BE2C (cell line): Measurements from ENCODE around the gene ERFL.
A peak's percentile ranks its signal among the peaks of the same experiment; 100 is the strongest.

Experiments used
- DNase-seq: peaks from one replicate; pipeline ENCODE4 v3.0.0-alpha.2; 2020
- H3K27me3 ChIP-seq: fragments of 250-450 bp; sonication (Bioruptor Pico); 2 replicates; pipeline ENCODE4 v1.5.1; 2020; ENCODE audit warnings: mild to moderate bottlenecking
- H3K36me3 ChIP-seq: fragments of 250-450 bp; sonication (Bioruptor Pico); 2 replicates; pipeline ENCODE4 v1.5.1; 2020; ENCODE audit warnings: mild to moderate bottlenecking
- H3K4me1 ChIP-seq: fragments of 250-450 bp; sonication (Bioruptor Pico); 2 replicates; pipeline ENCODE4 v1.5.1; 2020
- H3K4me3 ChIP-seq: 2 replicates; pipeline ENCODE4 v1.5.1; 2011; ENCODE audit warnings: low read depth, low read length
- H3K9me3 ChIP-seq: fragments of 250-450 bp; sonication (Bioruptor Pico); 2 replicates; pipeline ENCODE4 v1.5.1; 2020
- TF ChIP-seq, protein P1 (sequence below): IDR thresholded peaks from 2 replicates; pipeline ENCODE4 v1.5.1; 2012; ENCODE audit warnings: mild to moderate bottlenecking, low read depth, low read length

The ERFL gene

DNA sequence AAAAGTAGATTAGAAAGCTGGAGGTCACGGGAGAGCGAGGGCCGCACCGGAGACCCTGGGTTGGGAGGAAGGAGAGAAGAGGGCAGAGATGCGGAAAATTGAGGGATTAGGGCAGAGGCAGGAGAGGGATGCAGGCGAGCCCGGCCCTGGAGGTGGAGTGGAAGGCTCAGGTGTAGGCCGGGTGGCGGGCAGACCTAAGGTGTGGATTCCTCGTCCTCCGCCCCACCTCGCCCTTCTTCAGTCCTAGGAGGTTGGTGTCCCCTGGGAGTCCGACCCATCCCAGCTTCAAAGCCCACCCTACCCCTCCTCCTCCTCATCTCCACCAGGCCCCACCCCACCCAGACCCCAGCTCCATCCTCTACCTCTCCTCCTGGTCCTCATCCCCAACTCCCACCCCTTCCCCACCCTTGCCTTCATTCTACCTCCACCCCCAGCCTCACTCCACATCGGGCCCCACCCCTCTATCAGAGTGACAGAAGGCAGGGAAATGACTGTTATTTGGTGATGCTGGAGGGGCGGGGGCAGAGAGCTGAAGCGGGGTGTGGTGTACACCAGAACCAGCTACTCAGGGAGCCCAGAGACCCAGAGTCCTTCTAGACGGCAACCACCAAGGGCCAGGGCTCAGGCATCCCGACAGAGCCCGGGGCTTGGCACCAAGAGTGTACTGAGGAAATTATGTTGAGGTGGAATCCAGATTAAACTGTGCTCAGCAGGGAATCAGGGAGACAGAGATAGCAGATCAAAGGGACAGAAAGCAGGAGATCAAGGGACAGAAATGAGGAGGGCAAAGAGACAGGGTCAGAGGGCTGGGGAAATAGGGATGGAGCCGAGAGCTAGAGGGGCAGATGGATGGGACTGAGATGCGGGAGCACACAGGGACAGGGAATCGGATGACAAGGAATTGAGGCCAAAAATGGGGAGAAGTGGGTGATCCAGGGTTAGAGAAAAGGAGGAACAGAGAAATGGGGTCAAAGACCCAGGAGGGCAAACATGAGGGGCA is 6.4 kb downstream of the ERFL start:
- Histone ChIP-seq H3K36me3 (no peaks in the 10 kb centered on the region), H3K27me3 (peaks cover 23% of the 10 kb centered on the region), H3K4me3 (no peak overlapping the region), H3K9me3 (no peaks in the 10 kb centered on the region; the same call in 1 of the 2 replicates), H3K4me1 (no peaks in the 10 kb centered on the region)
- DNase-seq = no peak
- TF ChIP-seq, protein P1, sequence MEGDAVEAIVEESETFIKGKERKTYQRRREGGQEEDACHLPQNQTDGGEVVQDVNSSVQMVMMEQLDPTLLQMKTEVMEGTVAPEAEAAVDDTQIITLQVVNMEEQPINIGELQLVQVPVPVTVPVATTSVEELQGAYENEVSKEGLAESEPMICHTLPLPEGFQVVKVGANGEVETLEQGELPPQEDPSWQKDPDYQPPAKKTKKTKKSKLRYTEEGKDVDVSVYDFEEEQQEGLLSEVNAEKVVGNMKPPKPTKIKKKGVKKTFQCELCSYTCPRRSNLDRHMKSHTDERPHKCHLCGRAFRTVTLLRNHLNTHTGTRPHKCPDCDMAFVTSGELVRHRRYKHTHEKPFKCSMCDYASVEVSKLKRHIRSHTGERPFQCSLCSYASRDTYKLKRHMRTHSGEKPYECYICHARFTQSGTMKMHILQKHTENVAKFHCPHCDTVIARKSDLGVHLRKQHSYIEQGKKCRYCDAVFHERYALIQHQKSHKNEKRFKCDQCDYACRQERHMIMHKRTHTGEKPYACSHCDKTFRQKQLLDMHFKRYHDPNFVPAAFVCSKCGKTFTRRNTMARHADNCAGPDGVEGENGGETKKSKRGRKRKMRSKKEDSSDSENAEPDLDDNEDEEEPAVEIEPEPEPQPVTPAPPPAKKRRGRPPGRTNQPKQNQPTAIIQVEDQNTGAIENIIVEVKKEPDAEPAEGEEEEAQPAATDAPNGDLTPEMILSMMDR = no peak

DNA sequence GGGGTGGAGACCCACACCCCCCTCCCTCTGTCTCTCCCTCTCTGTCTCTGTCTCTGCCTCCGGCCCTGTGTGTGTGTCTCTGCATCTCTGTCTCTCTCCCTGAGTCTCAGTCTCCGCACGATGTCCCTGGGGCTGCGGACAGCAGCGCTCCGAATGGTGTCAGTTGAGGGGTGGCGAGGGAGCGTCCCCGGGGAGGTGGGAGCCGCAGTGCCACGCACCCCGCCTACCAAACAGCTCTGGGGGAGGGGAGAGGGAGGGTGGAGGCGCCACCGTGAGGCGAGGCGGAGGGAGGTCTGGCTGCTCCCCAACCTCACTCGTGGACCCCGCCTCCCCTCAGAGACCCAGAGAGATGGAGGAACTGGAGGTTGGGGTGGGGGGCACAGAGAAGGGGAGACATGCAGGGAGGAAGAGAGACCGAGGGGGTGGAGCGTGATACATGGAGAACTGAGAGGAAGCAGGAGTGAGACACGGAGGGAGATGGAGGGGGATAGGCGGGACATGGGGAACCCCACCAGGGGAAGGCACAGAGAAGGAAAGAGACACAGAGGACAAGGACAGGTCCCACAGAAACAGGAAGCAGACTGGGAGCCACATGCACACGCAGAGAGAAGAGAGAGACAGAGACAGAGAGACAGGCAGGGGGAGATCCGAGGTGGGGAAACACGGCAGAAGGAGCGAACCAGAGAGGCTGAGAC is 7.2 kb downstream of the ERFL start:
- peak; percentile 5 for DNase-seq
- Histone ChIP-seq H3K36me3 (no peaks in the 10 kb centered on the region), H3K4me3 (no peak overlapping the region), H3K9me3 (no peaks in the 10 kb centered on the region; the same call in 1 of the 2 replicates), H3K4me1 (no peaks in the 10 kb centered on the region), H3K27me3 (peaks cover 24% of the 10 kb centered on the region)
- TF ChIP-seq, protein P1 = no peak

DNA sequence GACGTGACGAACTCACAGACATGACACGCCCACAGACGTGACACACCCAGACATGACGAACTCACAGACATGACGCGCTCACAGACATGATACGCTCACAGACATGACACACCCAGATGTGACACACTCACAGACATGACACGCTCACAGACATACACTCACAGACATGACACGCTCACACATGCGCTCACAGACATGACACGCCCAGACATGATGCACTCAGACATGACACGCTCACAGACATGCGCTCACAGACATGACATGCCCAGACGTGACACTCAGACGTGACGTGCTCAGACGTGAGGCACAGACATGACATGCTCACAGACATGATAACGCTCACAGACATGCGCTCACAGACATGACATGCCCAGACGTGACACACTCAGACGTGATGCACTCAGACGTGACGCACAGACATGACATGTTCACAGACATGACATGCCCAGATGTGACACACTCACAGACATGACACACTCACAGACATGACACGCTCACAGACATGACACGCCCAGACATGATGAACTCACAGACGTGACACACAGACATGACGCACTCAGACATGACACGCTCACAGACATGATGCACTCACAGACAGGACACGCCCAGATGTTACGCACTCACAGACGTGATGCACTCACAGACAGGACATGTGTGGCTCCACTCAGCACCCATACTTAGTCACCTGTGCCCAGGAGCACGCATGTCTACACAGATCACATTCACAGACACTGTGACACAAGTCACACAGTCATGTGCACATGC is 8.1 kb downstream of the ERFL start:
- H3K36me3 ChIP-seq = no peaks in the 10 kb centered on the region
- H3K9me3 ChIP-seq = no peaks in the 10 kb centered on the region
- no peak for DNase-seq
- TF ChIP-seq, protein P1 = no peak
- H3K4me1 ChIP-seq = no peaks in the 10 kb centered on the region
- H3K4me3 ChIP-seq = no peak overlapping the region
- peaks cover 31% of the 10 kb centered on the region for H3K27me3 ChIP-seq

DNA sequence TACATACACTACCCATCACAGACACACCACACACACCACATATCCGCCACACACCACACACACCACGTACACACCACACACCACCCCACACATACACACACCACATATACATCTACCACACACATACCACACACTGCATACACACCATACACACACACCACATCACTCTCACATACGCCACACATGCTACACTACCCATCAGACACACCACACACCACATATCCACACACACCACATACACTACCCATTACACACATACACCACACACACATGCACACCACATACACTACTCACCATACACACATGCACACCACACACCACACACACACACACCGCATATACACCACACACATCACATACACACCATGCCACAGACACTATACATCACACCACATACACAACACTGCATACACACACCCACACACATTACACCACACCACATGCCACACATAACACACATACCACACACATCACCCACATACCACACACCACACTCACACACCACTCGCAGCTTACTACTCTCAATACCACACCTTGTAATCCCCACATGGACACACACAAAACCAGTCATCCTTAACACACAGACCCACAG is 9.5 kb downstream of the ERFL start:
- no peak for DNase-seq
- no peaks in the 10 kb centered on the region for H3K4me1 ChIP-seq
- H3K4me3 ChIP-seq = no peak overlapping the region
- peaks cover 38% of the 10 kb centered on the region for H3K27me3 ChIP-seq
- no peaks in the 10 kb centered on the region for H3K36me3 ChIP-seq
- H3K9me3 ChIP-seq = no peaks in the 10 kb centered on the region
- TF ChIP-seq, protein P1 = no peak

DNA sequence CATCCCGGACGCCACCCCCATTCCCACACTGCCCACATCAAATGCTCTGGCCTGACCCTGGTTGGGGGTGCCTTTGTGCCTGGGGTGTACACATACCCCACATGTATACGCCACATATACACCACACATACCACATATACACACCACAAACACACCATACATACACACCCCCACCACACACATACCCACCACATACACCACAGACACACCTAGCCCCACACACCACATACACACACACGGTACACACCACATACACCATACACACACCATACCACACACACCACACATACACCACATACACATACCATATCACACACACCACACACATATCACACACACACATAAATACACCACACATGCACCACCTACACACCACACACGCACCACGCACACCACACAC is 10.2 kb downstream of the ERFL start:
- no peak for DNase-seq
- TF ChIP-seq, protein P1 = no peak
- no peaks in the 10 kb centered on the region for H3K4me1 ChIP-seq
- H3K36me3 ChIP-seq = no peaks in the 10 kb centered on the region
- H3K9me3 ChIP-seq = no peaks in the 10 kb centered on the region
- no peak overlapping the region for H3K4me3 ChIP-seq
- peaks cover 44% of the 10 kb centered on the region for H3K27me3 ChIP-seq
